GM21723 (cell line): ENCODE data around the gene SDCBP2.

Experiments used
- ATAC-seq: cut with Tn5 transposase; IDR thresholded peaks from one replicate; pipeline ENCODE4 v1.9.1; 2021; ENCODE audit warnings: mild to moderate bottlenecking, moderate library complexity; ENCODE audit not compliant: unreplicated experiment

SDCBP2 gene

GRCh38 chr20:1331801-1332453 lies 3.0 kb upstream of the SDCBP2 start:
- no peak for ATAC-seq

GRCh38 chr20:1331101-1331500 lies 2.2 kb upstream of the SDCBP2 start:
- no peak for ATAC-seq

DNA sequence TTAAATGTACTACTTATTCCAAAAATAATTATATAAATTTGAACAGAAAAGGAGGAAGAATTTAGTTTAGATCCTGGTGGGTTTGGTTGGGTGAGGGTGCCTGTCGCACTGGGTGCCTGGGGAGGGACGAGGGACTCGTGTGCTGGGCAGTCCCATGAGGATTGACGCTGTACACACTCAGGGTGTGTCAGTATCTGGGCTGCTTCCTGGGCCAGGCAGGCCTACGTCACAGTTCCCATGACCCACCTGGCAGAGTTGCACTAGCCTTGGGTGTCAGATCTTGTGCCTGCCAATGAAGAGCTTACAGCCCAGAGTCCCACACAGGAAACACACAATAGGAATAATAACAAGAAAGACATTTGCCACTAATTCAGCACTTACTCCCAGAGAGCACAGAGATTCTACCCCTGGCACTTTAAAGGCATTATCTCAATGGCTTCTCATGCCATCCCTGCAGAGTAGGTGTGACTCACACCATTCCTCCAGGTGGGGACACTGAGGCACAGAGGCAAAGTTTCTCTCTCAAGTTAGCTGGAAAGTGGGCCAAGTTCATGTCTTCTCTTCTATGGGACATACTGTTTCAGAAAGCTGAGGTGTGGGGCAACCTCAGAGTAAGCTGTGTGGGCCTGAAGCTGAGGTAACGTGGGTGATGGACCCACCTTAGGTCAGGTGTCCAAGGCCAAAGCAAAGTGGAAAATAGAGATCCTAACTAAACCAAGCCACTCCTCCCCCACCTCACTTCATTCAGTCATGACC lies 1.3 kb upstream of the SDCBP2 start:
- no peak for ATAC-seq

DNA sequence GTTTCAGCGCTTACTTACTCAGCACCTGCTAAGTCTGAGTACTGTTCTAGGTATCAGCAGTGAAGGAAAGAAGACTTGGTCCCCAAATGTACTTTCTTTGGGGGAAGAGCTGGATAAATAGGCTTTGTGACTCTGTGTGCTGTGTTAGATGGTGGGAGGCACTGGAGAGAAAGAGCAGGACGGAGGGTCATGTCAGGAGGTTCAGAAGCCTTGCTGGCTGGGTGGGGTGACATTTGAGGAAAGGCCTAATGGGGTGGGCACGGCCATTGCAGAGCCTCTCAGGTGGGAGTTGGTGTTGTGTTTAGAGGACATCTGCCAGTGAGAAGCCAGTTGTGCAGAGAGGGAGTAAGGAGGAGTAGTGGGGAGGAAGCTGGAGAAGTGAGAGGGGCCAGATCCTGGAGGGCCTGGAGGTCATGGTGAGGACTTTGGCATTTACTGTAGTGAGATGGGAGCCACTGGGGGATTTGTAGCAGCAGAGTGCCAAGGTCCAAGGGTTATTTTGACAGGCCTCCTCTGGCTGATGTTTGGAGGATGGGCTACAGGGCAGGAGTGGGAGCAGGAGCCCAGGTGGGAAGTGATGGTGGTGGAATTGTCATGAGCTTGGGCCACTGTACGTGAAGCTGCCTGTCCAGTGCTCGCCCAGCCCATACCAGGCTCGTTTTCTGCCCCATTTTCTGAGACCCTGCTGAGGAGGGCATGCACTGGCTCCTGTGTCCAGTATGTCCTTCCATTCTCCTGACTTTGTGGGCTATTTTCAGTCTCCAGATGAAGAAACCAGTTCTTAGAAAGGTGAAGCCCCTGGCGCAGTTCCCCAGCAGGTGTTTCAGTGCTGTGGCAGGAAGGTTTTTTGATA lies 886 bp downstream of the SDCBP2 start:
- no peak for ATAC-seq

DNA sequence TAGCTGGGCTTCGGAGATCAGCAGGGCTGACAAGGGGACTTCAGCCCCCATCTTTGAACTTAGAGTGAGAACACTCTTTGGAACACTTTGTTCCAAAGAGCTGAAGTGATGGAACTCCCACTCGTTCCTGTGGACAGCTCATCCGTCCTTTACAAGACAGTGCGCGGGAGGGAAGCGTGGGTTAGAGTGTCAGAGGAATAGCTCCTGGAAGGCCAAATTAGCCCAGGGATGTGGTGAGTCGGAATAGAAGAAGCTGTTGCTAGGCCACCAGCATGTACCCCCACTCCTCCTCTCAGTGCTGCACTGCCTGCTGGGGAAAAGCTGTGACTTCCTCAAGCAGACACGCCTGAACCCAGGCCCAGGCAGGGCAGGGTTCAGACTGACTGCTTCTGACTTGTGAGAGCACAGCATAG lies 1.7 kb downstream of the SDCBP2 start:
- no peak for ATAC-seq

- ATAC-seq = no peak
Observed at GRCh38 chr20:1326031-1326930, 2.7 kb downstream of the SDCBP2 start.

DNA sequence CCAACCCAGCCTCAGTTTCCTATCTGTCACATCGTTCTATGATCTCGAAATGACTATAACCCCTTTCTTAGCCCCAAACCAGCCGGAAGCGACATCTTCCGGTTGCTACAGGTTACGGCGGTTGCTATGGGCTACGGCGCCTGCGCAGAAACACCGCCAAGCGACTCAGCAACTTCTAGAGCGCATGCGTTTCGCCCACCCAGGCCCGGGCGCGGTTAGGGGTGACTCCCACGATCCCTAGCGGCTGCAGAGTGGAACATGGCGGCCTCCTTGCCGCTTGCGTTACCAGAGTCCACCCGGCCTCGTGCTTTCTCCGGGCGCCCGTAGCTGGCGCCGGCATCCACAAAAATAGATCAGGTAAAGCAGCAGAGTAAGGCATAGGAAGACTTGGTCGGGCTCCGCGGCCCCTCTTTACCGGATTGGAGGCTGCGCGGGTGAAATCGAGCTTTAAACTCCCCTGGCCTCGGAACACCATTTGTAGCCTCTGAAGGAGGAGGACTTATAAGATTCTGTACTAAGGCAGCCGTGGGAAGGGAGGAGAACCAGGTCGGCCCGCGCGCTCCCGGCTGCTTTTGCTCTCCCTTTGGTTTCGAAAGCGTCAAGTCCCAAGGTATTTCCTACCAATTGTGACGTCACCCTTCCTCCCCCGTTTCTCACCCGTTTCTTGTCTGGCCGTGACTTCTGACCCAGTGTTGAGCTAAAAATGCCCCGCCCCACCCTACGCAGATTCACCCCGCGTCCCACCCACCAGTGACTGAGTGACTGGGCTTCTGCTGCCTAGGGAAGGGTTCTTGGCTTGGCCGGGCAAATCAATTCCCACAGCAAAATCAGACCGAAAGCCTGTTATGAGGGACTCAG lies 3.5 kb downstream of the SDCBP2 start:
- ATAC-seq = peak; percentile 86

DNA sequence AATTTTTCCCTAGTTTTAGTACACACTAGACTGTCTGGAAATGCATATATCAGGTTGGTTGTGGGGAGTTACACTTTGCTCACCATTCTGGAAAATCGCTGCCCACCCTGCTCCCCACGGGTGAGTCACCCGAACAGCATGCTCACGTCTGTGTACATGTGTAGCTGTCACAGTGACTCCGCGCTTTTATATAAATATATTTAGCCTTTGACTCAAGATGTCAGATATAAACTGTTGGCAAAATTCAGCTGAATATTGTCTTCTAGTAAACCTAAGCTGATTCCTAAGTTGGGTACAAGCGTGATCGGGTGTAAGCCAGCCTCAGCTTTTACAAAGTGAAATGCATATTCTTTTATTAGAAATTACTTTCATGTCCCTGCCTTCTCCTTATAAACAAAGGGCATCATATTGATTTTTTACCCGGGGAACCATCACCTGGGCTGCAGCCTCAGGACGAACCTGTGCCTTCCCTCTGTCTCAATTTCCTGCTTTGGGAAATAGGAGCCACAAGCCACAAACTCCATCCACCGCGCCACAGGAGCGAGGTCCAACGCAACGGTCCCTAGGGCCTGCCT lies 4.3 kb downstream of the SDCBP2 start:
- ATAC-seq = no peak

- no peak for ATAC-seq
Observed at GRCh38 chr20:1323830-1324597, 4.9 kb downstream of the SDCBP2 start.

- ATAC-seq = no peak
Observed at GRCh38 chr20:1323256-1323655, 5.7 kb downstream of the SDCBP2 start.

DNA sequence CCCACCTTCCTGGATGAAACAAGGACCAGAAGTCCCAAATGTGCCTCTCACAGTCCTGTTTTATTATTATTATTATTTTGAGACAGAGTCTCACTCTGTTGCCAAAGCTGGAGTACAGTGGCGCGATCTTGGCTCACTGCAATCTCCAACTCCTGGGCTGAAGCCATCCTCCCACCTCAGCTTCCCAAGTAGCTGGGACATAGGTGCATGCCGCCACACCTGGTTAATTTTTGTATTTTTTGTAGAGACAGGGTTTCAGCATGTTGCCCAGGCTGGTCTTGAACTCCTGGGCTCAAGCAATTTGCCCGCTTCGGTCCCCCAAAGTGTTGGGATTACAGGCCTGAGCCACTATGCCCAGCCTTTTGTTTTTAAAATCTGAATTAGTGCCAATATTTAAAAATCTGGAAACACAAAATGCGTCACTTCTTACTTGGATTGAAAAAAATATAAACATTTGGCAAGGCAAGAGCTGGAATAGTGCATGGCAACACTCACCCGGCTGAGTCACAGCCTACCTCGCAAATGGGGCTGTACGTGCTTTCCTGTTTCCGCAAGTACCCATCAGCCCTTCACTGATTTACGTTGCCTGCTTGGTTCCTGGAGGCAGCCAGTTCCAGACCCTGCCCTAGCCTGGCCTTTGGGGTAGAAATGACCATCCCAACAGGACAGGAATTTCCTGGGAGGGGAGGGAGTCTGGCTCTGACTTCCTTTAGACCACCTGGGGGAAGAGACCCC lies 6.3 kb downstream of the SDCBP2 start:
- no peak for ATAC-seq

- ATAC-seq = no peak
Observed at GRCh38 chr20:1321654-1321939, 7.3 kb downstream of the SDCBP2 start.

GRCh38 chr20:1320902-1321653 lies 7.9 kb downstream of the SDCBP2 start:
- no peak for ATAC-seq

DNA sequence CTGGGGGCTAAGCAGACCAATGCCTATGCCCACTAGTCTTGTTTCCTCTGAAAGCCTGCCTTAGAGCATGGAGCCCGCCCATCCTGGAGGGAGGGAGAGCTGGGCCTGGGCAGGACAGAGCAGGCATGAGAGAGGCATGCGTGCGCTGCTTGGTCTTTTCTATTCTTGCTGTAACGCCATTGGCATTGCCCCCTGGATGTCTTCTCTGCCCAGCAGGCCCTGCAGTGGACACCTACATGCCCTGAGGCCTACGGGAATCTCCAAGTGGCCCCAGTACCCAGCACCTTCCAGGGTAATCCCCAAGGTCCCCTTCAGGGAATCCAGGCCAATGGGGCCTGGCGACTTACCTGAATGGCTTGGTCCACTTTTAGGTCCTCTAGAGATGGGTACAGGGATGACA lies 8.9 kb downstream of the SDCBP2 start:
- no peak for ATAC-seq

GRCh38 chr20:1319462-1319861 lies 9.5 kb downstream of the SDCBP2 start:
- ATAC-seq = no peak

- no peak for ATAC-seq
Observed at GRCh38 chr20:1319051-1319450, 9.9 kb downstream of the SDCBP2 start.

GRCh38 chr20:1317545-1318255 lies 11.2 kb downstream of the SDCBP2 start:
- no peak for ATAC-seq
